HG02852 (cell line): ENCODE measurements around the gene HOXA3.

ENCODE experiments used
- ATAC-seq: cut with Tn5 transposase; IDR thresholded peaks from one replicate; pipeline ENCODE4 v1.9.1; 2021; ENCODE audit warnings: mild to moderate bottlenecking, moderate library complexity; ENCODE audit not compliant: unreplicated experiment

Gene HOXA3

DNA sequence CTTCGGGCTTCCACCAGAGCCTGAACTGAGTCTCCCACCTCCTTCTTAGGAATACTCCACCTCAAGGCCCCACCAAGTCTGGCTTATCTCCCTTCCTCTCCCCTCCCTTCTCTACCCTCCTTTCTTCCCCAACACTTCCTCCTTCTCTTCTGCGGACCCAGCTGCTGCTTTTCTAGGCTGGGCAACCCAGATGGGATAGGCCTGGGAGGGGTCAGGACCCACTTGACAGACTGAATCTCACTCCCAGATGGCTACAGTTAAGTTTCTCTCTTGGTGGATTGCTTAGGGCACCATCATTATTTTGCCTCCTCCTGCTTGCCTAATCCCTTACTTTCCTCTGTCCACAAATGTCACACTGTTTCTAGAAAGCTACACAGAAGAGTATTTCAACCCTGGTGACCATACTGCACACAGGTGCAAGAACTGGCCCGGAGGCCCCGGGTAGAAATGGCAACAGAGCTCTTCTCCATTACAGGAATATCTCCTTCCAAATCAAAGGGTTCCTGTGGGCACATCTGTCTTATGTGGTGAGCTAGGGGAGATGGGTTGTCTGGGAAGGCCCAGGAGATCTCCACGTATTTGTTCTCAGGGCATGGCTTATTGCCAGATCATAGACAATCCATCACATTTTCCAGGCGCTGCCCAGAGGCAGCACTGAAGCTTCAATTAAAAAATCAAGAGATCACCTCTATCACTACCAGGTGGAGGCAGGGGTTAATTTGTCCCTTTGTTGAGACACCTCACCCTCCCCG is 37.8 kb upstream of the HOXA3 start:
- no peak for ATAC-seq

DNA sequence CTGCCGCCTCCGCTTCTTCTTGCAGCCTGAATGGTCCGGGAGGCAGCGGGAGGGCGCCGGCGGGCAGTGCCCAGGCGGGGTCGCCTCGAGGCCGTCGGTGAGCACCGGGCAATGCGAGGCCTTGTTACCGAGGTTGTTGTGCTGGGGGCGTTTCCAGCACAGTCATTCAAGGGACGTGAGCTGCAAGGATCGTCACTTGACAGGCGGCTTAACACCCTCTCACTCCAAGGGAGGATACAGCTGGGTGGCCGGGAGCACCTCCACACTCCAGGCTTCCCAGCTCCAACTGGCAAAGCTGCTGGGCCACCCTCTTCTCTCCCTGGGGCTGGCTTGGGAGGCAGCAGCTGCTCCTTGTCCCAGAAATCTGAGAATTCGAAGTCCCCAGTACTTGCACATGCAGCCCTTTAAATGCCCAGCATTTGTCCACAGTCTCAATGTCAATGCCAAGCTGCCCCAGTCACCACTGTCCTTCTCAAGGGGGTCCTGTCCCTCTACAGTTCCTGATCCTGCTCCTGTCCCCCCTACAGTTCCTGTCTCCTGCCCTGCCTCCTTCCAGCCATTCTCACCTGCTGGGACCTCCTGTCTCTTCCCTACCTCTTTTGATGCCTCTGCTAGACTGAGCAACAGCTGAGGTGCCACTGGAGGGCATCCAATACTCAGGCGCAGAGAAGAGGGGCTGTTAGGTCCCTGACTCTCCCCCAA is 37.1 kb upstream of the HOXA3 start:
- no peak for ATAC-seq

DNA sequence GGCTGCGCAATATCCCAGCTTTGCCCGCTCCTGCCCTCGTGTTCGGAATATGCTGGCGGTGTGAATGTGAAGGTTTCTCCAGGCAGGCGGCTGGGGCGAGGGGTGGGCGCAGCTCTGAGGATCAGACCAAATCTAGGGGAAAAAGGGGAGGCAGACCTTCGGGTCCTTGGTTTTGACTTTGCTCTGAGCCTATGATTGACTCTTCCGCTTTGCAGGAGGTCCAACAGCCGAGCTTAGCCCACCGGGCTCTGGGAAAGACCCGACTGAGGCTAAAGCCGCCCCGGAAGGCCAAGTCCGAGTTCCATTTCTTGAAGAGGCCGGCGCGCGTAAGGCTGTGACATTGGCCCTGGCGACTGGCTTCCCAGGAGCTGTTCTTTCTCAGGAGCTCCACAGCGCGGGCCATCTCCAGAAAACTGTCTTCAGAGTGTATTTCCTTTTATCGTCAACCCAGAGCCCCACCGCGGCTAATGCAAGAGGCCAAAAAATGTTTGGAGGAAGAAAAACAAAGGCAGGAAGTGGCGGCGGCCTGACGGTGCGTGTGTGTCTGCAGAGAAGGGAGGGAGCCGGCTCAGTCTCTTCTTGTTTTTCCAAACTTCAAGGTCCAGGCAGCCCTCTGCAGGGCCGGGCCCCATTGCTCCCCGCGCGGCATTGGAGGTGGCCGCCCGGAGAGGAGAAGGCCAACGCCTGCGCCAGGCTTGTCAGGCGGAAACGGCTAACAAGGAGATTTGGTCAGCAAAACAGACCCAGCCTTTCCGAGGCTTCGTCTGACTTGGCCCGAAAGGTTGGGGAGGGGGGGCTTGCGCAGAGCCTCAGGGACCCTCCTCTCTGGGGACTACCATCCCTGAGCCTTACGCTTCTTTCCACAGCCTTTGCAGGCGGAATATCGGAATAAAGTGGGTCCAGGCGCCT is 36.3 kb upstream of the HOXA3 start:
- no peak for ATAC-seq

DNA sequence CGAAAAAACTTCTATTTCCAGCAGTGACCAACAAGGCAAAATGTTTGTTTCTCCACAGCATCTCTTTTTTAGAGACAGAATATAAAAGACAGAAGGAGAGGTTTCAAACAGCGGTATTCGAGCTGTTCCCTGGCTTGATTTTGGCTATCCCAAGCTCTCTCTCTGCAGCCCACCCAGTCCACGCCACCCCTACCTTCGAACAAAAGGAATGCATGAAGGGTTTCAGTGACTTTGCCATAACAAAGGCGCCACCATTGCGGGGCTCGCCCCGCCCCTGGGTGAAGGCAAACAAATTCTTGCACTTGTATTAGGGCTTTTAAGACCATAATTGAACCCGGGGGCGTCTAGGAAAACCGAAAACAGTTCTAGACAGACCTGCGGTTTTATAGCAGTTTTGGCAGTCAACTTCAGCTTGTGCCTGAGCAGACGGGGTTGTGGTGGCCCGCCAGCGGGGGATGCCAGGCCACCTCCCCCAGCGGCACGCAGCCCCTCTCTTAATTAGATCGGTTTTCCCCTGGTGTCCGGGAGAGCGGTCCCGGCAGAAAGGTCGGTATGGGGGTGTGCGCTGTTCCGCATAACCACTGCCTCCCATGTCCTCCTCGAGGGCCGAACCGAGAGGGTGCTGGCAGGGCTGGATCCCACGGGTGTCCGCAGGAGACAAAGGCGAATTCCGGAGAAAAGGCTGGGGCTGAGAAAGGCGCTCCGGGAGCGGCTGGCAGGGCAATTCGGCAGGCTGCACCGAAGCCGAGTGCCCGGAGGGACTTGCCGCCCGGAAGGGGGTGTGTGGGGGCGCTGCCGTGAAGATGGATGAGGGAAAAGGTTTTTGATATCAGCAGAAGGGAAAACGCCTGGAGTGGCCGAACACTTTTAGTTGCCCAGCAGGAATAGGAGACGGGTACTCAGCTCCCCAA is 35.3 kb upstream of the HOXA3 start:
- no peak for ATAC-seq

DNA sequence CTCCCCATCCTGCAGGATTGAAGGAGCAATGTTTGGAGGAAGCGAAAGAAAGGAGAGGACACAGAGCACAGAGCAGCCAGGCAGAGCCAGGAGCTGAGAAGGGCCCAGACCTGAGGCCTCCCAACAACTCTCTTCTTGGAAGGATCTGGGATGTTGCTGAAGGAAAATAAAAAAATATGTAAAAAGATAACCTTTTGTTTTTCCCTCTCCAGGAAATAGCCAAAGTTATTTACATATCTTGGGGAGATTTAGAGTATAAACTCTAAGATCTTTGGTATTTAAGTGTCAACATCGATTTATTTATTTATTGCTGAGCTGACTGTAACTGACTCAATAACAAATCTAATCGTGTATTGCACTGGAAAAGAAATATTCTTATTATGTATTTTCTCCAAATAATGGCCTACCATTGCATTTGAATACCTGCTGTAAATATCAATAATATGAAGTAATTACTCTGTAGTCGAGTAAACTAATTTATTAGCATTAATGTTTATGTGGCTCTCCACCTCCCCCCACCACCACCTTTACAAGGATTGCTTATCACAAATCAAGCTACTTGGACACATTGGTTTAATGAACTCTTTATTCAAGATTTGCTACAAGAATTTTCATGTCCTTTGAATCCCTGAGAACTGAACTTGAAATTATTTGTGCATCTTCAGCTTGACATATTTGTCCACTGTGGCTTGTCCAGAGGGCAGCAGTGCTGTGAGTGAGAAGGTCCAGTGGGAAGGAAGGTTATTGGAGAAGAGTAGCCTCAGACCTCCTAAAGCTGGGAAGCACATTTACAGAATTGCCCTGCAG is 34.5 kb upstream of the HOXA3 start:
- ATAC-seq, result no peak

DNA sequence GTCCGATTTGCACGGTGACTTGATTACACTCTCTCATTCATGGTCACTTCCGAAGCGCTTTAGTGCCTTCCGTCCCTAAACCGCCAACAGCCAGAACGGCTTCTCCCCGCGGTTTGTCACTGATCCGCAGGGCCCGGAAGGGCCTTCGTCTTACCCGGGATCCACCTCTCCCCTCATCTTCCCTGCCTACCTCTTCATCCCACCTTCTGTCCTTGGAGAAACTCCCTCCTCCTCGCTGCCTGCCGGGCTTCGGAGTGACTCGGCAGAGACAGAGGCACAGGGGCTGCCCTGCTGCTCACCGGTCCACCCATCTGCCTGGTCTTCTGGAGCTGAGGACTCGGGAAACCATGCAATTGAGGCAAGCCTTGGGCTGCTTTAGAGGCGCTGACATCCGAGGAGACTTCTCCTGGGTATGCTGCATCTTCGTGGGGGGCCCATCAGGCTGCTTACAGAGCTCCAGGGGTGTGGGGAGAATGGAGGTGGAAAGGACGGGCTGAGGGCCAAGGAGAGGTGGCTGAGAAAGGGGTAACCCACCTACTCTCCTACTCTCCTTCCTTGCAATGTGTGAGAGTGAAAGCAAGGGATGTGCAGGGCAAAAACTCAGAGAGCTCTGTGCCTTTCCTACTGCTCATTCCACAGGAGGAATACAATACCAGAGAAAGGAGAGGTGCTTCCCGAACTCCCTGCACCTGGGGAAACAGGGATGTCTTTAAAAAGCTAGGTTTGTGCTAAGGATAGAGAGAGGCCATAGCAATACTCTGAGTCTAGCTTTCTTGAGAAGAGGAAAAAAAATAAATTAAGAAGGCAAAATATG is 33.7 kb upstream of the HOXA3 start:
- no peak for ATAC-seq

DNA sequence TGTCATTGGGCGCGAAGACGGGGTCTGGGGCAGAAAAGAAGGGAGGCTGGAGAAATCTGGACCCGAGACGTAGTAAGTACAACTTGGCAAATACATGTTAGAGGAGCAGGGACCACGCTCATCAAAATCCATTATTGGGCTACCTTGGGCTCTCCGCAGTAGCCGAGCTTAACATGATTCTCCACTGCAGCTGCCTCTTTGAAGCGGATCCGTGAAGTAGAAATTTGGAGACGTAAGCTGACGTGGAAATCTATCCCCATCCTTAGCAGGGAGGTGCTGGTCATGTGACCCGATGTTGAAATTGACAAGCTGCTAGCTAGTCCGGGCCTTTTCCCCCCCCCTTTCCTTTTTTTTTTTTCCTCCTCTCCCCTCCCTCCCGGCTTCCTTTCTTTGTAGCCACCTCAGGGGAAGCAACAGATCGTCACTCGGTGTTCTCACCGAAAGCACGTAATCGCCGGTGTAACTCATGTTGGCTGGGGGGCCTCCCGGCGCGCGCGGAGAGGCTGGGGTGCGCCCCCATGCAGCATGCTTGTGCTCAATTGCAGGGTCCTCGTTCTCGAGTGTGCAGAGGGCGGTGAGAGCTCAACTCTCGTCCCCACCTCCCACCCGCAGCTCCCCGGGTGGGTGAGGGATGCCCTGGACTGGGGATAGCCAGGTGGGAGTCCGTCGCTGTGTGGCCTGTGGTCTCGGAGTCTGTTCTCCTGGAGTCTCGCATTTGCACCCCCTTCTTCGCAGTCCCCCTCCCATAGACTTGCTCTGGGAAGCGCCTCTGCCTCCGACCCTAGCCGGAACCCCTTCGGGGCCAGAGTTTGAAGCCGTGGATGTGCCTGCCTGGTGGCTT is 32.9 kb upstream of the HOXA3 start, which contains the start of gene HOXA11:
HOXA11 (minus strand) TSS at position 220 of the 841 bp plus-strand sequence; CDS start at position 132, 88 bp downstream.
- no peak for ATAC-seq

DNA sequence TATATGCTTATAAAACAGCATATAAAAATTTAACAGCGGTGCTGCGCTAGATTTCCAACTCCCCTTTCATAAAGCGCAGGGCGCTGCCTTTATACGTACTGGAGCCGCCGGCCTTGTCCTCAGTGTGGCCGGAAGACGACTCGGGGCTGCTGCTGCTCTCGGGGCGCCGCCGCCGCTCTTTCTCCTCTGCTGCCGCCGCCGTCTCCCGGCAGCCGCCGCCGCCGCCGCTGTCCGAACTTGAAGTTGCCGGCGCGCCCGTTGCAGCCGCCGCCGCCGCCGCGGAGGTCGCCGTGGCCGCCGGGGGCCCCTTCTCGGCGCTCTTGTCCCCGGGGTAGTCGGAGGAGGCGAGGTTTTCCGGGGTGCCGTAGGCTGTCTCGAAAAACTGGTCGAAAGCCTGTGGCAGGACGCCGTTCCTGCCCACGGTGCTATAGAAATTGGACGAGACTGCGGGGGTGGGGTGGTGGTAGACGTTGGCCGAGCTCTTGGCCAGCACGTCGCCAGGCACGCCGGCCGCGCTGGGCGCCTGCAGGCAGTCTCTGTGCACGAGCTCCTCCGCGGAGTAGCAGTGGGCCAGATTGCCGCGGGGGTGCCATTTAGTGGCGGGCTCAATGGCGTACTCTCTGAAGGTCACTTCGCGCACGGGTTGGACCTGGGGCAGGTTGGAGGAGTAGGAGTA is 32.1 kb upstream of the HOXA3 start:
- ATAC-seq, result no peak

DNA sequence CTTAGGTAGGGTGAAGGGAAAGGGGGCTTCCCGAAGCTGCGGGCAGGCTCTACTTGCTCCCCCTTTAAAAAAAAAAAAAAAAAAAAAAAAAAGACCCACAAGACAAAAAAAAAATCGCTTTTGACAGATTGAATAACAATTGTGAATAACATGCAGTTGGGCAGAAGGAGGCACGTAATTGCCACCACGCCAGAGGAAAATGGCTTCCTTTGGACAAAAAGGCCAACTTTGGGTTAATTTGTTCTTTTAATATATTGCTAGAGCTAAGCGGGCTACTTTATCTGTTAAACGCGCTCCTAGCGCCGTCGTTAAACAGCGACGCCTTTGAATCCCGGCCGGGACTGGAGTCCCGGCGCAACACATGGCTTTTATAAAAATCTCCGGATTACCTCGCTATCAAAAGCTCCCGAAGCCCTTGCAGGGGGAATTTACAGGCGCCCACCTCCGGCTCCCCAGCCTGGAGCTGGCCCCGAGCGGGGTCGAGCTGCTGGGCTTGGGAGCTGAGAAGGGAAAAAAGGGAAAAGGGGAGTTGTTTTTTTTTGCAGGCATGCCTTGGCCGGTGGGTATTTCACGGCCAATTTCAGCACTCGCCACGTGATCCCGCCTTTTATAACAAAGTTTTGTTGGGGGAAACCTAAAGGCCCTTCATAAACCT is 31.4 kb upstream of the HOXA3 start:
- ATAC-seq, result no peak

DNA sequence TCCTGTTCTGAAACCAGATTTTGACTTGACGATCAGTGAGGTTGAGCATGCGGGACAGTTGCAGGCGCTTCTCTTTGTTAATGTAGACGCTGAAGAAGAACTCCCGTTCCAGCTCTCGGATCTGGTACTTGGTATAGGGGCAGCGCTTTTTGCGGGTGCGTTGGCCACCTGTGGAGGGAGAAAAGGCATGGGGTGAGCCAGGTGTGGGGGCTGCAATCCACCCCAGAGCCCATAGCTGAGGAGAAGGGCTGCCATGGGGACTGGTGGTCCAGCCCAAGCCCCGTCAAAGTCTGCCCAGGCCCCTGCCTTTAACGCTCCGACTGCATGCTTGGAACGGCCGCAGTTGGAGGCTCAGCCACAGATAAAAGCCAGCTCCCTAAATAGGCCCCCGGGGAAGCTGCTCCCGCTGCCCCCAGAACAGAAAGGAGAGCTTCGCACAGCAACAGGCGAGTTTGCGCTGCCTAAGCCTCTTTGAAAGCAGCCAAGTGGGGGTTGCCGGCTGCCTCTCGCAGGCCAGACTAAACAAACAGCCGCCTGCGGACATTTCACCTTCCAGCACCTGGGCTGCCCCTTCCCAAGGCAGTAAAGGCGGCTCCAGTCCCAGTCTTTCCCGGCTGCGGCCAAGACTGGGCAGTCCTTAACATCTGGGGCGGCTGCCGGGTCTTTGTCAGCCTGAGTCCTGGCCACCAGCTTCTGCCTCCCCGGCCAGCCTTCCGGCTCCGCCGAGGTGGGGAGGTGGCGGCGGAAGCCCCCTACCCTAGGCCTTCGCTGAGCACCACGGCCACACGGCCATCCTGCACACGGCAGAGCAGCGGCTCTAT is 30.7 kb upstream of the HOXA3 start:
- ATAC-seq, result no peak

DNA sequence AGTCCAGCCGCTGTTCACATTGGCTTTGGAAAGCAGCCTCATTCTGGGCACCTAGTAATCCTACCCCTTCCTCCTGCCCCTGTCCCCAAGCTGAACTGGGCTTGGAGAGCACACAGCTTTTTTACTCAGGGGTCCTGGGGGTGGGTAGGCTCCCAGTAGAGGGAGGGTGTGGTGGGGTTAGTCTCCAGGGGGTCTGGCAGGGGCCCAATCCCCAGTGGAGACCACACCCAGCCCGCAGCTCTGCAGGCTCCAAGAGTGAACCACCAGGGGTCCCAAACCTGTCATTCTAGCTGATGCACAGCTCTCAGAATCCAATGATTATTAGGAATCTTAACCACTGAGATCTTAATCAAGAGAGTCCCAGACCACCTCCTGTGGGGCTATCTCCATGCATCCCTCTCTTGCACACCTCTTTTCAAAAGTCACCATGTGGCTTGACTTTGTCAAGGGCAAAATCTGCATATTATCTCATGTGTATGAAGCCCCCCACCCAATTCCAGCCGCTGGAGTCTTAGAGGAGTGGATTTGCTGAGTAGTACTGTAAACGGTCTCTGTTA is 30.0 kb upstream of the HOXA3 start:
- no peak for ATAC-seq

DNA sequence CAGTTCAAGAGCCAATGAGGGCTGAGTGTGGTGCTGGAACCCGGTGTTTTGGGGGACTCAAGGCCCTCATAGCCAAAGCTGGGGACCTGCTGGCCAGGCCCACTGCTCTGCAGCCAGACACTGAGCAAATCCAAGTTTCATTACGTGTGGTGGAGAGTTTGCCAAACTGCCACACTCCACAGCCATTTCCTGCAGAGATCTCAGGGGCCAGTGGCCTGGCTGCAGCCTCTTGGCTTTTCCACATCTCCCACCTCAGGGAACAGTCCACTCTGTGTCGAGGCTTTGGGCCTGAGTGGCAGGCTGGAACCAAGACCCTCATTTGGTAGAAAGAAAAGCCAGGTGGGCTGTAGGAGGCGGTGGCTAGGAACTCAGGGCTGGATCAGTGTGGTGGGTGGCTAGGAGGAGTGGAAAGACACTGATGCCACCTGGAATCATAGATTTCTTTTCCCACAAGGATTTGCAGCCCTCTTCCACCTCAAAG is 29.5 kb upstream of the HOXA3 start:
- no peak for ATAC-seq

DNA sequence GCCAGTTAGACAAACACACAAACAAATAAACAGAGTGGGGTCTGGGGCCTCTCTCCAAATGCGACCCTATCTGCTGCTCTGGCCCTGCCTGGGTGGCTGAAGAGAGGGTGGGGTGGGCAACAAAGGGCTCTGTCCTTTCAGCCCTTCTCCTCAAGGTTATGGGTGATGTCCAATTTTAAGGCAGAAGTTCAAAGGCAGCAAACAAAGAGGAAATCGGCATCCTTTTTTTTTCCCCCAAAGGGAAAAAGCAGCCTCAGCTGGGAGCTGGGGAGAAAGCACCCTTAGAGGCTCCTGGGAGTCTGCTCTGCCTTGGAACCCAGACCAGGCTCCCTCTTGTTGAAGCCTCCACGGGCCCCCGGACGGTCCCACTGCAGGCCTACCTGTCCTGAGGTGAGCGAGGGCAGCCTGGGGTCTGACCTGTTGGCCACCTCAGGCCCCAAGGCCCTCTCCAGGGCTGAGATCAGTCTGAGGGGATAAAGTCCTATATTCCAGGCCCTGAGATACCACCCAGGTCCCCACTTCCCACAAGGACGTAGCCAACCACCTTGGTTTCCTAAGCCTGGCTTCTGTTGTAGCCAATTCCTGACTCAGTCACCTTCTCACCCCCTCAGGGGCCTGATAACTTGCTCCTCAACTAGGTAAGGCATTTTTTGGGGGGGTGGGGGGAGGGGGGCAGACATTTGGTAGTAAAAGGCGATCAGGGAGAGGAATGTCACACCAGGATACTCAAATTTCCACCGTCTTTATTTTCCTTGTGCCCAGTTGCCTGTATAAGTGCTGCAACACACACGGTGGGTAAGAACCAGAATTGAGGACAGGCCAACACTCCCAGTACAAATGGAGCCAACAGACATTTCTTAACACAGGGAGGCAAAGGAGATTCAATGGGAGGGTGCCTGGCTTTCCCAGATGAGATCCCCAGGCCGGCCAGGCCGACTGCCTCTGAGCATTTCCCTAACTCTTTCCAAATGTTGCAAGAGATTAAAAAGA is 28.3 kb upstream of the HOXA3 start:
- ATAC-seq, result no peak
